ENCODE data around the gene ADGRV1. TPM values are rescaled to one million over a fixed set of nuclear protein-coding genes. Genes with fewer than 3 reads are reported as not detected.

ADGRV1 gene
- total RNA-seq, 4 donors from 2014 or later: 6.0 to 37.0 (median 10.6) TPM

- 97% methylated on average over 3 of the region's 3 CpGs; no CpG with 5 or more reads in 1 of the 2 donors for WGBS, 2 donors (ENCODE audit: low coverage in 1 of 2)
- no peaks in the 10 kb centered on the region for H3K36me3 ChIP-seq
- in situ Hi-C loops (cut with MboI; ENCODE audit: low pct_ligation_motif_present in 1 of 4, low pct_unique_long_range_greater_than_20kb in 1 of 4, low sequenced_read_pairs in 3 of 4): no loop called here
- TF ChIP-seq POLR2AphosphoS5 (IDR thresholded peaks at IDR 0.05) (no peak), CTCF (IDR thresholded peaks at IDR 0.05) (no peak), POLR2A (IDR thresholded peaks at IDR 0.05) (no peak), EP300 (IDR thresholded peaks at IDR 0.05; ENCODE audit: low read depth) (no peak)
- H3K27ac ChIP-seq: no peak overlapping the region
- no peaks in the 10 kb centered on the region for H3K9me3 ChIP-seq
- intact Hi-C loops (cut with DNase I; ENCODE audit: low total_unique reads): no loop called here
- no peaks in the 10 kb centered on the region for H3K27me3 ChIP-seq
- peaks cover 0 to 13% (median 2%) of the 10 kb centered on the region in 4 donors for H3K4me1 ChIP-seq
- DNase-seq: no peak
- no peak overlapping the region for H3K4me3 ChIP-seq
Observed at GRCh38 chr5:91137647-91138046, 579.0 kb downstream of the ADGRV1 start.

- in situ Hi-C loops (cut with MboI; ENCODE audit: low pct_ligation_motif_present in 1 of 4, low pct_unique_long_range_greater_than_20kb in 1 of 4, low sequenced_read_pairs in 3 of 4): no loop called here
- Histone ChIP-seq H3K4me3 (no peak overlapping the region), H3K27ac (peak overlapping the region; percentile 5 to 56 (median 34)), H3K4me1 (peaks cover 0 to 20% (median 8%) of the 10 kb centered on the region in 4 donors), H3K27me3 (no peaks in the 10 kb centered on the region), H3K36me3 (no peaks in the 10 kb centered on the region), H3K9me3 (no peaks in the 10 kb centered on the region)
- intact Hi-C loops (cut with DNase I; ENCODE audit: low total_unique reads): no loop called here
- no peak for DNase-seq
- TF ChIP-seq POLR2A (IDR thresholded peaks at IDR 0.05) (no peak), POLR2AphosphoS5 (IDR thresholded peaks at IDR 0.05) (peak in 2 of 3 donors; percentile 19 to 43)
Observed at GRCh38 chr5:91139572-91140200, 581.1 kb downstream of the ADGRV1 start.

- Histone ChIP-seq H3K27ac (peak overlapping the region in 2 of 4 donors; percentile 33 to 56), H3K4me1 (peaks cover 0 to 29% (median 17%) of the 10 kb centered on the region in 4 donors)
- WGBS, 2 donors (ENCODE audit: low coverage in 1 of 2): 59 to 71% methylated on average over 2 of the region's 2 CpGs
Observed at GRCh38 chr5:91140657-91141056, 582.1 kb downstream of the ADGRV1 start.

GRCh38 chr5:91141642-91142041, 583.0 kb downstream of the ADGRV1 start:
- intact Hi-C loops (cut with DNase I; ENCODE audit: low total_unique reads) (no loop called here), in situ Hi-C loops (cut with MboI; ENCODE audit: low pct_ligation_motif_present in 1 of 4, low pct_unique_long_range_greater_than_20kb in 1 of 4, low sequenced_read_pairs in 3 of 4) (no loop called here)
- Histone ChIP-seq H3K4me1 (peaks cover 0 to 39% (median 22%) of the 10 kb centered on the region in 4 donors), H3K27ac (no peak overlapping the region), H3K27me3 (no peaks in the 10 kb centered on the region), H3K9me3 (no peaks in the 10 kb centered on the region), H3K36me3 (no peaks in the 10 kb centered on the region), H3K4me3 (no peak overlapping the region)
- WGBS, 2 donors (ENCODE audit: low coverage in 1 of 2): 81 to 95% methylated on average over 2 to 4 of the region's 4 CpGs
- no peak for DNase-seq
- no peak for TF ChIP-seq POLR2A (IDR thresholded peaks at IDR 0.05)
- no peak for TF ChIP-seq CTCF (IDR thresholded peaks at IDR 0.05)
- no peak for TF ChIP-seq EP300 (IDR thresholded peaks at IDR 0.05; ENCODE audit: low read depth)
- no peak for TF ChIP-seq POLR2AphosphoS5 (IDR thresholded peaks at IDR 0.05)

More at GRCh38 chr5:91140657-91141056, 582.1 kb downstream of the ADGRV1 start:
- no peak for TF ChIP-seq CTCF (IDR thresholded peaks at IDR 0.05)
- TF ChIP-seq EP300 (IDR thresholded peaks at IDR 0.05; ENCODE audit: low read depth): no peak
- no peak for TF ChIP-seq POLR2A (IDR thresholded peaks at IDR 0.05)
- no peak for TF ChIP-seq POLR2AphosphoS5 (IDR thresholded peaks at IDR 0.05)
- Histone ChIP-seq H3K4me3 (no peak overlapping the region), H3K36me3 (no peaks in the 10 kb centered on the region), H3K27me3 (no peaks in the 10 kb centered on the region), H3K9me3 (no peaks in the 10 kb centered on the region)
- in situ Hi-C loops (cut with MboI; ENCODE audit: low pct_ligation_motif_present in 1 of 4, low pct_unique_long_range_greater_than_20kb in 1 of 4, low sequenced_read_pairs in 3 of 4): no loop called here
- intact Hi-C loops (cut with DNase I; ENCODE audit: low total_unique reads): no loop called here
- DNase-seq: no peak
